Right lung (tissue), 5 donors: ENCODE results near the gene ZDHHC14. TPM values are rescaled to one million over a fixed set of nuclear protein-coding genes. Genes with fewer than 3 reads are reported as not detected.

Experiments
- DNase-seq, 2 donors: peaks; one replicate each; pipeline ENCODE4 v3.0.0-alpha.2; 2013
- polyA plus RNA-seq, 5 donors: library from polyadenylated mRNA; unstranded; fragments of 120-200 nt; gene quantifications; one replicate each; pipeline versions ENCODE4 v1.2.1 to v1.2.3, GENCODE V29; 2013; ENCODE audit warnings: inconsistent platforms in 1 of 5, low replicate concordance in 1 of 5; ENCODE audit not compliant: insufficient read length in 5 of 5, insufficient read depth in 1 of 5

ZDHHC14 gene
- polyA plus RNA-seq, 5 donors, result 19.1 to 29.5 (median 25.6) TPM

GRCh38 chr6:157620944-157621343 is 240.0 kb downstream of the ZDHHC14 start:
- no peak for DNase-seq

DNA sequence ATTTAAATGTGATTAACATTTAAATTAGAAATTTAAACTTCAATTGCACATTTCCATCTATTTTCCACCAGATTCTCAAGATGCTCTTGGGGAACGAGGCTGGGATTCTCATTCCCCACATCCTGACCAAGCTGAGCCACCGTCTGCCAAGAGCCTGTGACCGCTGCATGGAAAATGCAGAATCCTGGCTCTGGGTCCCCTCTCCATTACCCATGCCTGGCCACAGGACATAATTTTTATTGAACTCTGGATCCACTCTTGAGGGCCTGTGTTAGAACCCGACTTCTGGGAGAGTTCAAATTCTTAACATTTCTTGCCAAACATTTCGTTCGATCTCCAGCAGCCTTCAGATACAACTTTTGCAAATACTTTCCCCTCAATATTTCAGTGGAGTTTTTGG is 240.4 kb downstream of the ZDHHC14 start:
- DNase-seq, result no peak

GRCh38 chr6:157622427-157622826 is 241.4 kb downstream of the ZDHHC14 start:
- no peak for DNase-seq

- no peak for DNase-seq
Measured at GRCh38 chr6:157625111-157625510, 244.1 kb downstream of the ZDHHC14 start.

- no peak for DNase-seq
Measured at GRCh38 chr6:157625764-157626163, 244.8 kb downstream of the ZDHHC14 start.

- no peak for DNase-seq
Measured at GRCh38 chr6:157627195-157627966, 246.4 kb downstream of the ZDHHC14 start.

DNA sequence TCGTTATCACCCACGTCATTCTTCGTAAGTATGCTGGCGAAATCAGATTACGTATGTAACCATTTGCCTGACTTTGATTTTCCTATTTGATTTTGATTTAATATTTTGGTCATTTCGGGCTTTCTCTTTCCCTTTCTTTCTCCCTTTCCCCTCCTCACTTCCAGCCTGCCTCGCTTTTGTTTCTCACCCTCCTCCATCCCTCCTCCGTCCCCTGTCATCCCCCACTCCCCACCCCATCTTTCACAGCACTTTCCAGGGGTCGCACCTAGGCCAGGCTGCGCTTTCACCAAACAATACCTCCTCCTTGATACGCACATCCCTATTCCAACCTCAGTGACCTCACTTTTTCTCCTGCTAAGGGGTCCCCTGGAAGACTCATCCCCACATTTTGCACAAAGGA is 247.5 kb downstream of the ZDHHC14 start:
- no peak for DNase-seq

DNA sequence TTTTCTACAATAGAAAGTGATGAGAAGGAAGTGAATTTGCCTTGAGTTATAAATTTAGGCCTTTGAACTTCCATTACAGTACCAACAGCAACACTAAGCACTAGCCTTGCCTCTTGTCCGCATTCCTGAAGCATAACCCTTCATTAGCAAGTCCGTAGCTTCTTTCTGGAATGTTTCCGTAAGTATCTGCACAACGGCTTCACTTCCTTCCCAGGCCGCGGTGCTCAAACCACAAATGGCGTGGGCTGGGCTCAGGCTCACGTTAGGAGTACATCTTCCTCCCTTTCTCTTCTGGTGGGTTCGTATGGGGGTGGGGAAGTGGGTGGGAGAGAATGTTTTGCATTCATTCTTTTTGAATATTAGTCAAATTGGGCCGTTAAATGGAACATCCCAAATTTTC is 248.2 kb downstream of the ZDHHC14 start:
- DNase-seq, result no peak

GRCh38 chr6:157630463-157631080 is 249.6 kb downstream of the ZDHHC14 start:
- no peak for DNase-seq

DNA sequence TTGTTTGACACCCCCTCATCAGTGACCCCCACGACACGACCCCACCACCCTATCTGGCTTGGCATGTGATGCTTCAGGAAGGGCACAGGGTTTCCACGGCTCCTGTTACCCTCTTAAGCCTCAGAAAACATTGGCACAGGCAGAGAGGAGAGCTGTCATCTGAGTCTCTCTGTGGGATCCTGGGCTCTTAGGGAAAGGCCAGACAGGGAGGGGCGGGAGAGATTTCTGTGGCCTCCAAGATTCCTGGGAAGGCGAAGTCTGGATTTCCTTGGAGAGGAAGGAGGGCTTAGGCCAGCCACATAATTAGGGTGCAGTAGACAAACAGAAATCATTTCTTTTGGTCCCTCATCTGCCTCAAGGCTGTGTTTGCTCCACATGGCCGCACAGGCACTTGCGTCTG is 250.4 kb downstream of the ZDHHC14 start:
- DNase-seq, result no peak

DNA sequence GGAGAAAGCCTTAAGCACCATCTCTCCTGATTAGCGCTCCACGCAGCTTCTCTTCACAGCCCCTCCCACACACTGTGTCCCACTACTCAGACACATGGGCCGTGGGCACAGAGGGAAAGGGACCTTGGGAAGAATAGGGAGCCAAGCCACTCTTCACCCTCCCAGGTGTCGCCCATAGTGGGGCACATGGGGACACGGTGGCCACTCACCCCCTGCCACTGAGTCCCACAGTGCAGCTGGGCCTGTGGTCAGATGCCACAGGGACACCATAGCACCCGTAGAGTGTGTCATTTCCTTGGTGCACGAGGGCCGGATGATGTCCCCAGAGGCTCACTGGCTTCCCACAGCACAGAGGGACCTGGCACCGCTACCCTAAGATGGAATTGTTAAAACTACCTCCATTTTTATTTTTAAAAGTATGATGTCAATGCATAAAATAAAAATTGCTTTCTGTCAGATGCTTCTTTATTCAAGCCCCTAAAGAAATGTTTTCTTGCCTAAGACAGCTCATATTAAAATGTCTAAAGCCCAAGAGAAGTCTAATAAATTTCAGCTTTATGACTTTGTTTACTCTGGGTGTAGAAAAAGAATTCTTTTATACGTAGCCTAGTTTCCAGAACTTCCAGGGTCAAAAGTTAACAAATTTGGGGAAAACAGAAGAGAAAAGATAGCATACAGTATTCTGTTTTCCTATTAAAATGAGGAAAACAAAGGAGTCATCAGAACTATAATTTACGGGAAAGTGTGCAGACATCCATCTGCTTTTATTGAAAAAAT is 251.0 kb downstream of the ZDHHC14 start:
- no peak for DNase-seq

- DNase-seq, result no peak
Measured at GRCh38 chr6:157632821-157633220, 251.8 kb downstream of the ZDHHC14 start.

- DNase-seq, result no peak
Measured at GRCh38 chr6:157634546-157634945, 253.6 kb downstream of the ZDHHC14 start.

DNA sequence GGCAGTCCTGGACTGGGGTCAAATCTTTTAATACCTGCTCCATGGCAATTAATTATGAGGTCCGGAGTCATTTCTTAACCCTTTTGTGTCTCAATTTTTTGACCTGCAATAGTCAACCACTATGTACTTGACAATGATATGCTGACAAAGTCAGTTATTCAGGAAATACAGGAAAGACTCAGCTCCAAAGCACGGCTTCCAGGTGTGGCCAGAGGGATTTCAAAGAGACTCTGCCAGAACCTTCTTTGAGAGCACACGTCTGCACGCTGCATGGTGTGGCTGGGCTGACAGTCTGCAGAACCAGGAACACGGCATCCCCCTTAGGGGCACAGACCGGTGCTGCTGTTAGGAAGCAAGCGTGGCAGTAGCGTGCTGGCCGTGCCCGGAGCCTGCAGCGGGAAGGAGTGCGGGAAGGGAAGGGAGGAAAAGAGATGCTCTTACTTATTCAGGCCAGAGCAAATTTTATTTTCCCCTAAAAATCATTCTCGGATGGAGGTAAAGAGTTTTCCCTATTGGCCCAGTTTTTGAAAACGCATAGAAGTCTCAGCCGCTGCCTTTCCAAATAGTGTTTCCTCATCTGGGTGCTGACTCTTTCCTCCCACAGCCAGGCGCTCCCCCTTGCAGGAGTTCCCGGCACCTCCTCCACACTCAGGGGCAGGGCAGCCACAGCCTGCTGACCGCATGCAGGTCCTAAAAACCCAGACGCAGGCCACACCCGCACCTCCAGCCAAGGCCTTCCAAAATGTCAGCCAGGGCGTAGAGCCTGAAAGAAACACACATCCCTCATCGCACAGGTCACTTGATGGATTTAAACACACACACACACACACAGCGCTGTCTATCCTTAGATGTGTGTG is 254.6 kb downstream of the ZDHHC14 start:
- no peak for DNase-seq

- DNase-seq, result no peak
Measured at GRCh38 chr6:157637516-157637915, 256.5 kb downstream of the ZDHHC14 start.

GRCh38 chr6:157637941-157638662 is 257.1 kb downstream of the ZDHHC14 start:
- no peak for DNase-seq

GRCh38 chr6:157638779-157639178 is 257.8 kb downstream of the ZDHHC14 start:
- no peak for DNase-seq

DNA sequence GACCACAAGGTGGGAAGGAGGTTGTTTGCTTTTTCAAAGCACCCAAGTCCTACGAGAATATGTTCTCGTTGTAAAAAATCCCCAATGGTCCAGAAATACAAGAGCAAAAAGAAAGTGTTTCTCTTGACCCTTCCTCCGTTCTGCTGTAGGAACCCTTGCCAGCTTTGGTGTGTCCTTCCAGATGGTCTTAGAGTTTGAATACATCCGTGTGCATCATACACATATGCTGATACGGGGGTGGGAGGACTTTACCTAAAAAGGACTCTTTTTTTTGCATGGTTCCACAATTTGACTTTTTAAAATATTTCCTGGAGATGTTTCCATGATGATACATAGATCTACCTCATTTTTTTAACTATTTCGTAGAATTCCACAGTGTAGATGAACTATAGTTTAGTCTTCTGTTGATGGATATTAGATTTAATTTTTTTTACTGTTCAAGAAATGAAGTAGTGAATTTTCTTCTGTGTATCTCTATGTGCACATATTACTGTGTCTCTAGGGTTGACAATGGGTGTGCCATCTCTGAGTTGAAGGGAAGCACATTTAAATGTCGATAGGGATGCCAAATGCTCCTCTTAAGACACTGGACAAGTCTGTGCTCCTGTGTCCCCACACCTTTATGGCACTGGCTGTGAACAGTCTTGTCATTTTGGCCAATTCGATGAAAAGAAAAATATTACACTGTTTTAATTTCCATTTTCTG is 259.9 kb downstream of the ZDHHC14 start:
- no peak for DNase-seq

DNA sequence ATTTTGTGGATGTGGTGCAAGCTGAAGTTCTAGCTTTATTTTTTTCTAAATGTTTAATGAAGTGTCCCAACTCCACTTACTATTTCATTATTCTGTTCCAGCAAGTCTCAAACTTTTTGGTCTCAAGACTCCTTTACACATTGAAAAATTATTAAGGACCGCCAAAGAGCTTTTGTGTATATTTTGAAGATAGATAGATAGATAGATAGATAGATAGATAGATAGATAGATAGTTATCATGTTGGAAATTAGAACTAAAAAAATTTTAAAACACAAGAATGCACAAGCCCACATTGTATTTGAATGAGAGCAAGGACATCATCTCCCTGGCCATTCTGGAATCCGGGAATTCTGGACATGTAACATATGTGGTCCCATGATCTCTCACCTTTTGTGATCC is 260.8 kb downstream of the ZDHHC14 start:
- DNase-seq, result no peak

GRCh38 chr6:157642736-157643135 is 261.7 kb downstream of the ZDHHC14 start:
- no peak for DNase-seq
